Body of pancreas (tissue), 4 donors: ENCODE measurements around the gene CRYBB1. TPM values are rescaled to one million over a fixed set of nuclear protein-coding genes. Genes with fewer than 3 reads are reported as not detected.

ENCODE experiments used
- ATAC-seq: fragments of 150-250 bp; one replicate; pipeline ENCODE4 v1.9.1; 2016
- DNase-seq, 4 donors: peaks; one replicate each; pipeline ENCODE4 v3.0.0-alpha.2; 2019
- H3K27ac ChIP-seq, 4 donors: fragments of 200-600 bp; sonication (generic); 1 replicate in 3 of 4; 2 replicates in 1 of 4; pipeline versions ENCODE4 v1.5.1 to v1.6.1; 2016 to 2019; ENCODE audit warnings: mild to moderate bottlenecking in 1 of 4, mixed read lengths in 1 of 4, moderate library complexity in 1 of 4
- H3K27me3 ChIP-seq, 2 donors: fragments of 200-600 bp; sonication (generic); one replicate each; pipeline ENCODE4 v1.6.0; 2016; ENCODE audit warnings: mild to moderate bottlenecking in 1 of 2
- H3K36me3 ChIP-seq, 2 donors: fragments of 200-600 bp; sonication (generic); replicated peaks in 1 of 2; 2 replicates each; pipeline ENCODE4 v1.5.1; 2016; ENCODE audit warnings: low read depth in 2 of 2; ENCODE audit not compliant: insufficient read depth in 1 of 2
- H3K4me1 ChIP-seq: fragments of 200-600 bp; sonication (generic); one replicate; pipeline ENCODE4 v1.6.0; 2016
- H3K4me3 ChIP-seq, 2 donors: fragments of 200-600 bp; sonication (generic); 1 replicate in 1 of 2; 2 replicates in 1 of 2; pipeline ENCODE4 v1.5.1; 2016 to 2019
- H3K9me3 ChIP-seq, 3 donors: fragments of 200-600 bp; sonication (generic); 1 replicate in 2 of 3; 2 replicates in 1 of 3; pipeline ENCODE4 v1.5.1; 2016
- CTCF ChIP-seq, 7 experiments: fragments of 450-650 bp in 4 of 7; fragments of 200-600 bp in 3 of 7; sonication (generic) in 3 of 7; IDR thresholded peaks; one replicate each; pipeline ENCODE4 v1.5.1; 2016 to 2019; ENCODE audit warnings: antibody characterized with exemption in 7 of 7
- POLR2A ChIP-seq, 3 donors: fragments of 450-650 bp; IDR thresholded peaks; one replicate each; pipeline ENCODE4 v1.6.1; 2016; ENCODE audit warnings: antibody characterized with exemption in 3 of 3, mild to moderate bottlenecking in 2 of 3
- WGBS, 2 donors: methylation state at CpG; one replicate each; pipeline ENCODE4 v1.1.5; 2017; 5-methylcytosine and 5-hydroxymethylcytosine counted together
- intact Hi-C: fragments of 100-400 bp; cut with DNase I; formaldehyde crosslinking; loops from one replicate; pipeline ENCODE4 v1.15.1; 2023
- total RNA-seq, 2 donors: library from RNA; depleted of rRNA; stranded (reverse); fragments of >200 nt; gene quantifications; one replicate each; pipeline ENCODE4 v1.1.0, GENCODE V29; 2016

CRYBB1 gene
- total RNA-seq, 2 donors from 2014 or later, result 0.52 TPM; not detected in 1

GRCh38 chr22:26567610-26568009 lies 50.2 kb downstream of the CRYBB1 start:
- no peak for TF ChIP-seq POLR2A (IDR thresholded peaks at IDR 0.05)
- TF ChIP-seq CTCF (IDR thresholded peaks at IDR 0.05), result no peak
- no peaks in the 10 kb centered on the region for H3K36me3 ChIP-seq
- H3K4me1 ChIP-seq, result peaks cover 13% of the 10 kb centered on the region
- intact Hi-C loops, result no loop called here
- no peak overlapping the region for H3K4me3 ChIP-seq
- no peaks in the 10 kb centered on the region for H3K27me3 ChIP-seq
- ATAC-seq (no peak), DNase-seq (no peak)
- 56 to 68% methylated on average over 2 of the region's 2 CpGs for WGBS, 2 donors
- no peaks in the 10 kb centered on the region for H3K9me3 ChIP-seq
- no peak overlapping the region for H3K27ac ChIP-seq

- ATAC-seq (no peak), DNase-seq (no peak)
- WGBS, 2 donors, result 98 to 100% methylated on average over 1 to 3 of the region's 3 CpGs
- peaks cover 13% of the 10 kb centered on the region for H3K4me1 ChIP-seq
- no peak overlapping the region for H3K4me3 ChIP-seq
- intact Hi-C loops, result no loop called here
- H3K27ac ChIP-seq, result no peak overlapping the region
- TF ChIP-seq CTCF (IDR thresholded peaks at IDR 0.05) (no peak), POLR2A (IDR thresholded peaks at IDR 0.05) (no peak)
- H3K9me3 ChIP-seq, result no peaks in the 10 kb centered on the region
- H3K36me3 ChIP-seq, result no peaks in the 10 kb centered on the region
- no peaks in the 10 kb centered on the region for H3K27me3 ChIP-seq
These were observed 50.8 kb downstream of the CRYBB1 start for GRCh38 chr22:26566994-26567393.

- Histone ChIP-seq H3K4me1 (peaks cover 13% of the 10 kb centered on the region), H3K4me3 (no peak overlapping the region), H3K27ac (peak overlapping the region in 2 of 4 donors; percentile 76 to 86), H3K27me3 (no peaks in the 10 kb centered on the region), H3K36me3 (no peaks in the 10 kb centered on the region), H3K9me3 (no peaks in the 10 kb centered on the region)
- no peak for DNase-seq
- TF ChIP-seq POLR2A (IDR thresholded peaks at IDR 0.05) (no peak), CTCF (IDR thresholded peaks at IDR 0.05) (no peak)
- intact Hi-C loops, result no loop called here
- no peak for ATAC-seq
- 59 to 66% methylated on average over 8 of the region's 8 CpGs for WGBS, 2 donors
These were observed 51.9 kb downstream of the CRYBB1 start for GRCh38 chr22:26565889-26566288.

GRCh38 chr22:26565181-26565580 lies 52.6 kb downstream of the CRYBB1 start:
- 39 to 55% methylated on average over 3 to 6 of the region's 6 CpGs for WGBS, 2 donors
- no peaks in the 10 kb centered on the region for H3K27me3 ChIP-seq
- peaks cover 14% of the 10 kb centered on the region for H3K4me1 ChIP-seq
- peak; percentile 76 to 87 (median 84) for DNase-seq
- peak; percentile 74 for ATAC-seq
- H3K36me3 ChIP-seq, result no peaks in the 10 kb centered on the region
- TF ChIP-seq POLR2A (IDR thresholded peaks at IDR 0.05) (peak; percentile 74 to 87 (median 84)), CTCF (IDR thresholded peaks at IDR 0.05) (peak in 3 of 7 experiments; percentile 5 to 8 (median 8))
- H3K4me3 ChIP-seq, result peak overlapping the region; percentile 50 to 73
- no peaks in the 10 kb centered on the region for H3K9me3 ChIP-seq
- H3K27ac ChIP-seq, result peak overlapping the region; percentile 66 to 86 (median 80)
- intact Hi-C loops, result no loop called here

- Histone ChIP-seq H3K4me3 (peak overlapping the region; percentile 50 to 73), H3K9me3 (no peaks in the 10 kb centered on the region), H3K4me1 (peaks cover 17% of the 10 kb centered on the region), H3K27me3 (no peaks in the 10 kb centered on the region), H3K36me3 (no peaks in the 10 kb centered on the region), H3K27ac (peak overlapping the region; percentile 66 to 86 (median 80))
- intact Hi-C loops, result no loop called here
- TF ChIP-seq POLR2A (IDR thresholded peaks at IDR 0.05) (no peak), CTCF (IDR thresholded peaks at IDR 0.05) (no peak)
- WGBS, 2 donors, result 37 to 53% methylated on average over 3 of the region's 3 CpGs
- ATAC-seq (no peak), DNase-seq (no peak)
These were observed 53.2 kb downstream of the CRYBB1 start for GRCh38 chr22:26564672-26565071.
